Lower leg skin (tissue), 3 donors: ENCODE results near the gene STN1.

Source experiments
- POLR2A ChIP-seq, 2 donors: fragments of 450-650 bp; IDR thresholded peaks; one replicate each; pipeline ENCODE4 v1.6.1; 2016 to 2017; ENCODE audit warnings: antibody characterized with exemption in 2 of 2, mild to moderate bottlenecking in 1 of 2, moderate library complexity in 1 of 2
- TF ChIP-seq, protein P1 (sequence below), 3 donors: fragments of 450-650 bp; IDR thresholded peaks; one replicate each; pipeline ENCODE4 v1.5.1; 2016; ENCODE audit warnings: antibody characterized with exemption in 3 of 3, mild to moderate bottlenecking in 3 of 3, moderate library complexity in 2 of 3

- TF ChIP-seq, protein P1, sequence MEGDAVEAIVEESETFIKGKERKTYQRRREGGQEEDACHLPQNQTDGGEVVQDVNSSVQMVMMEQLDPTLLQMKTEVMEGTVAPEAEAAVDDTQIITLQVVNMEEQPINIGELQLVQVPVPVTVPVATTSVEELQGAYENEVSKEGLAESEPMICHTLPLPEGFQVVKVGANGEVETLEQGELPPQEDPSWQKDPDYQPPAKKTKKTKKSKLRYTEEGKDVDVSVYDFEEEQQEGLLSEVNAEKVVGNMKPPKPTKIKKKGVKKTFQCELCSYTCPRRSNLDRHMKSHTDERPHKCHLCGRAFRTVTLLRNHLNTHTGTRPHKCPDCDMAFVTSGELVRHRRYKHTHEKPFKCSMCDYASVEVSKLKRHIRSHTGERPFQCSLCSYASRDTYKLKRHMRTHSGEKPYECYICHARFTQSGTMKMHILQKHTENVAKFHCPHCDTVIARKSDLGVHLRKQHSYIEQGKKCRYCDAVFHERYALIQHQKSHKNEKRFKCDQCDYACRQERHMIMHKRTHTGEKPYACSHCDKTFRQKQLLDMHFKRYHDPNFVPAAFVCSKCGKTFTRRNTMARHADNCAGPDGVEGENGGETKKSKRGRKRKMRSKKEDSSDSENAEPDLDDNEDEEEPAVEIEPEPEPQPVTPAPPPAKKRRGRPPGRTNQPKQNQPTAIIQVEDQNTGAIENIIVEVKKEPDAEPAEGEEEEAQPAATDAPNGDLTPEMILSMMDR (IDR thresholded peaks at IDR 0.05), result no peak
- no peak for TF ChIP-seq POLR2A (IDR thresholded peaks at IDR 0.05)
These were observed 15.7 kb upstream of the STN1 start for GRCh38 chr10:103933557-103934121.
